GM19099 (cell line): ENCODE data around the gene STK11IP.

Experiments
- POLR2A ChIP-seq: IDR thresholded peaks from 3 replicates; pipeline ENCODE4 v1.6.1; 2011; ENCODE audit warnings: low read depth; ENCODE audit not compliant: insufficient read length; ENCODE audit errors: extremely low read depth

Gene STK11IP

DNA sequence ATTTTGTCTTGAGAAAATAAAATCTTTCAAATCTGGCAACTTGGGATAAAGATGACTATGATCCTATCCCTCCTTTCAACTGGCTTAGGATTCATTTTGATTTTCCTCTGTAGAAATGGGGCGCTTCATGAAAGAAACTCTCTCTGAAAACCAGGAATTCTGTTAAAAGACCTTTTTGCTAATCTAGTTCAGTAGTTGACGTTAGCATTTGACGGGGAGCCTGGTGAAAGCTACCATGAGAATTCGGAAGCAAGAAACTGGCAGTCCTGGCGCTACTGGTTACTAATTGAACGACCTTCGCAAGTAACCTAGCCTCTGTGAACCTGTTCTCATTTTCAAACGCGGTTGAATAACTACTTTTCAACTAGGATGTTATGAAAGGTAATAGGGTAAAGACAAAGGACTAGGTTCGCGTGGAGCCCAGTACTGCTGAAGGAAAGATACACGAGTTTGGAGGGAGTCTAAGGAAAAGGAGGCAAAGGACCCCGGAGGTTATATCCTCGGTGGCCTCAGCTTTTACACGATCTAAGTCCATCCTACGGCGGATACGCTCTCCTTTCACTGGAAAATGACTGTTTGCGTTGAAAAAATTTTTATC is 604 bp upstream of the STK11IP start:
- no peak for TF ChIP-seq POLR2A

DNA sequence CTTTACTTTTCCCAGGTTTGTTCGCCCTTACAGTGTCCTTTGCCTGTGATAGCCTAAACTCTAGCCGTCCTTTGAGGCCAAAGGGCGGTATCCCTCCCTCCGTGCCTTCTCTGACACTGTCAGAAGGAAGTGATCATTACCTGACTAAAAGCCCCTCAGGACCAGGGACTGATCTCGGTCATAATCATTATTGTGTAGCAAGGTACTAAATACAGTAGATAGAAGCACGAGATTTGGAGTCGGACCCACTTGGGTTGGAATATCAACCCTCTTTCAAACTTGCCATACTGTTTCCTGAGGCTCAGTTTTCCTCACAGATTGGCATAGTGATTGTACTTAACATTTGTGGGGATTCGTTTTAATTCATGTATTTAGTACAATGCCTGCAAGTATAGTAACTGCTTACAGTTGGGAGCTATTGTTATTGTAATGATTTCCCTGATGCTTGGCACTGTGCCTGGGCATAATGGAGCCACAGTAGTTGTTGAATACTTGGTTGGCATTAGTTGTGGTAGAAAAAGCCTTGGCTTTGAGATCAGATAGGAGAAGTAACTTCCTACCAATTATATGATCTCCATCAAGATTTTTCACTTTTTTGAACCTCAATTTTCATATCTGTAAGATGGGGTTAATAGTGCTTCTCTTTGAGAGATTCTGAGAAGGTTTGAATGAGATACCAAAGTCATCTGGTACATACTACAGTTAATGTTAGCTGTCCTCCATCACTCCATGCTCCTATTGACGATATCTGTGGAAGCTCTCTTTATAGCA is 836 bp downstream of the STK11IP start:
- TF ChIP-seq POLR2A: no peak

DNA sequence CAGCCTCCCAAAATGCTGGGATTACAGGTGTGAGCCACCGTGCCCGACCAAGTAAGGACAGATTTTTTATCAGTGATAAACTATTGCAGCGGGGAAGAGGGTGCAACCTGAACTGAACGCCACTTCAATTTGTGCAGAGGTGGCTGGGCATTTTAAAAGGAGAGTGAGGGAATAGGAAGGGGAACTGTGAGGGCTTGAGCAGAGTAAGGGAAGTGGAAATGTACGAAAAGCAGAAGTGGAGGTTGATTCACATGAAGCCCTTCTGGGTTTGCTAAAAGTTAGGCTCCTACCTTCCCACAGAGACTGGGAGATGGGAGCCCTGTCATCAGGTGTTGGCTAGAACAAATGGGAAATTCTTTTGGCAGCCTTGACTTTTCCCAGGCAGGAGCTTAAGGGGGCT is 6.1 kb downstream of the STK11IP start:
- no peak for TF ChIP-seq POLR2A

DNA sequence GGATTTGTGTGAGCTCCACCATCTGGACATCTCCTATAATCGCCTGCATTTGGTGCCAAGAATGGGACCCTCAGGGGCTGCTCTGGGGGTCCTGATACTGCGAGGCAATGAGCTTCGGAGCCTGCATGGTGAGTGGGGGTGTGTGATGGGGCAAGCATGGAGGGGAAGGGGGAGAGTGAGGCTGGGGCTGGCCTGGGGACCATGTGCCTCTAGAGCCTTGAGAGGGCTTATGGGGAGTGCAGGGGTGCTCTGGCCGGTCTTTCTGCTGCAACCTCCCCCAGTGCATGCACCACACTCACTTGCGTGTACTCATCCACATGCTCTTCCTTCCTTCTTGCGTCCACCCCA is 7.9 kb downstream of the STK11IP start:
- no peak for TF ChIP-seq POLR2A

DNA sequence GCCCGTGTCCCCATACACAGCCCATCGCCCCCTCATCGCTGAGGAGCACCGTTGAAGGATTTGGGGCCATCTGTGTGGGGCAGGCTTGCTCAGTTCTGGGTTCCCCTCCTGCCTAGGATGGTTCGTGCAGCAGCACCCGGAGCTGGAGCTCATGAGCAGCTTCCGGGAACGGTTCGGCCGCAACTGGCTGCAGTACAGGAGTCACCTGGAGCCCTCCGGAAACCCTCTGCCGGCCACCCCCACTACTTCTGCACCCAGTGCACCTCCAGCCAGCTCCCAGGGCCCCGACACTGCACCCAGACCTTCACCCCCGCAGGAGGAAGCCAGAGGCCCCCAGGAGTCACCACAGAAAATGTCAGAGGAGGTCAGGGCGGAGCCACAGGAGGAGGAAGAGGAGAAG is 10.3 kb downstream of the STK11IP start:
- no peak for TF ChIP-seq POLR2A

DNA sequence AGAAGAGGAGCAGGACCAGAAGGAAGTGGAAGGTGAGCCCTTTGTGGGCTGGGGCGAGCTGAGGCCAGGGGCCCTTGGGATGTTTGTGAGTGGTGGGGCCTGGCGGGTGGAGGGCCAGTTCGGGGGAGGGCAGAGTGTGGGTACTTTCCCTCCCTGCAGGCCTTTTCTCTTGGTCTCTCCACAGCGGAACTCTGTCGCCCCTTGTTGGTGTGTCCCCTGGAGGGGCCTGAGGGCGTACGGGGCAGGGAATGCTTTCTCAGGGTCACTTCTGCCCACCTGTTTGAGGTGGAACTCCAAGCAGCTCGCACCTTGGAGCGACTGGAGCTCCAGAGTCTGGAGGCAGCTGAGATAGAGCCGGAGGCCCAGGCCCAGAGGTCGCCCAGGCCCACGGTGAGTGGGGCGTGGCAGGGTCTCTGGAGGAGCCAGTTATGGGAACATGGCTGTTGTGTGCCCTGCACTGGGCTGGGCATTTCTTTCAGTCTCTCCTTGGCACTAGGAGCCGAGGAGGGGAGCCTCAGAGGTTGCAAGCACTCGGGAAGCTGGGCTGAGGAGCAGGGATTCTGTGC is 10.8 kb downstream of the STK11IP start:
- no peak for TF ChIP-seq POLR2A

DNA sequence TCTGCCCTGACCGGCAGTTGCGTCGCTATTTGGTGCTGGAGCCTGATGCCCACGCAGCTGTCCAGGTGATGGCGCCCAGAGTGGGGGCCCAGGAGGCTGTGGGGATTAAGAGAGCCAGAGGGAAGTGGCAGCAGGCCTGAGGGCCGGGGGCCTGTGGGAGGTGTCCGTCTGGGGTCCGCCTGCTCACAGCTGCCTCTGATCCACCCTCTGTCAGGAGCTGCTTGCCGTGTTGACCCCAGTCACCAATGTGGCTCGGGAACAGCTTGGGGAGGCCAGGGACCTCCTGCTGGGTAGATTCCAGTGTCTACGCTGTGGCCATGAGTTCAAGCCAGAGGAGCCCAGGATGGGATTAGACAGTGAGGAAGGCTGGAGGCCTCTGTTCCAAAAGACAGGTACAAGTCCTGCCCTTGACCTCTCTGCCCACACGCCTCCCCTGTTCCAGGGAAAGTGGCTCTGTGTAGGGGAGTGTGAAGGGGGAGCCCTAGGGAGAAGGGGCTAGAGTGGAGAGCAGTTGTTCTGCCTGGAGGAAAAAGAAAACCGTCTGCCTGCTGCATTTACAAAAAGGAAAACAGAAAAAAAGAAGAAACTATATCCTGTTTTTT is 11.6 kb downstream of the STK11IP start:
- no peak for TF ChIP-seq POLR2A

DNA sequence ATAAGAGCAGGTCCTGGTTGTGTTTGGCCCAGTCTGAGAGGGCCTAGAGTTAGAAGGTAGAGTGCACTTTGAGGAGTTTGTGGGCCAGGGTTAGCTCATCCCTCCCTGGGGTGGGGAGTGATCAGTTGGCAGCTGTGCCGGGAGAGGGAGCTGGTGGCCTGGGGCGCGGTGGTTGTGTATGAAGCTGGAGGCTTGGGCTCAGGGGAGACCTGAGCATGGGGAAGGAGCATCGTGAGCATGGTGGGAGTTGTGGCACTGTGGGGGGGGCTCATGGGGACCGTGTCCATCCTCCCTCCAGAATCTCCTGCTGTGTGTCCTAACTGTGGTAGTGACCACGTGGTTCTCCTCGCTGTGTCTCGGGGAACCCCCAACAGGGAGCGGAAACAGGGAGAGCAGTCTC is 13.6 kb downstream of the STK11IP start:
- no peak for TF ChIP-seq POLR2A

DNA sequence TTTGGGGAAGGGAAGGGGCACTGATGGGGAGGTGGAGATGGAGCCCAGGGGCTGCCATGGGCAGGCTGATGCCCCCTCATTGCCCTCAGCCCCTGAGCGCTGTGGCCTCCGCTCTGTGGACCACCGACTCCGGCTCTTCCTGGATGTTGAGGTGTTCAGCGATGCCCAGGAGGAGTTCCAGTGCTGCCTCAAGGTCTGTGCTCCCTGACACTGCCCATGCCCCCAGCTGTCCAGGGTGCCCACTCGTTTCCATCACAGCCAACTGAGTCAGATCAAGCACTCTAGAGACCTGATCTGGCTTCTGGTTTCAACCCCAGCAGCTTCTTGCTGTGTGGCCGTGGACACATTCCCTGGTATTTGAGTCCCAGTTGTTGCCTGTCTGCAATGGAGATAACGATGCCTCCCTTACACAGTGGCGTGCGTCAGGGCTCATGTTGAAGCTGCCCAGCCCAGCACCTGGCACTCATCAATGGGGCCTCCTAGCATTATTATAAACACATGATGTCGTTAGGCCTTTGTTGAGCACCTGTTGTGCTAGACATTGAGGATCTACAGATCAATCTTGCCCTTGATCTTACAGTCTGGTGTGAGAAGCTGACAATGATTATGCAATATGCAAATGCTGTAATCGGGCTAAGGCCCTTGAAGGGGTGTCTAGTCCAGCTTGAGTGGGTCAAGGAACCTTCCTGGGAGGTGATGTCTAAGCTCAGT is 14.4 kb downstream of the STK11IP start:
- TF ChIP-seq POLR2A: no peak

DNA sequence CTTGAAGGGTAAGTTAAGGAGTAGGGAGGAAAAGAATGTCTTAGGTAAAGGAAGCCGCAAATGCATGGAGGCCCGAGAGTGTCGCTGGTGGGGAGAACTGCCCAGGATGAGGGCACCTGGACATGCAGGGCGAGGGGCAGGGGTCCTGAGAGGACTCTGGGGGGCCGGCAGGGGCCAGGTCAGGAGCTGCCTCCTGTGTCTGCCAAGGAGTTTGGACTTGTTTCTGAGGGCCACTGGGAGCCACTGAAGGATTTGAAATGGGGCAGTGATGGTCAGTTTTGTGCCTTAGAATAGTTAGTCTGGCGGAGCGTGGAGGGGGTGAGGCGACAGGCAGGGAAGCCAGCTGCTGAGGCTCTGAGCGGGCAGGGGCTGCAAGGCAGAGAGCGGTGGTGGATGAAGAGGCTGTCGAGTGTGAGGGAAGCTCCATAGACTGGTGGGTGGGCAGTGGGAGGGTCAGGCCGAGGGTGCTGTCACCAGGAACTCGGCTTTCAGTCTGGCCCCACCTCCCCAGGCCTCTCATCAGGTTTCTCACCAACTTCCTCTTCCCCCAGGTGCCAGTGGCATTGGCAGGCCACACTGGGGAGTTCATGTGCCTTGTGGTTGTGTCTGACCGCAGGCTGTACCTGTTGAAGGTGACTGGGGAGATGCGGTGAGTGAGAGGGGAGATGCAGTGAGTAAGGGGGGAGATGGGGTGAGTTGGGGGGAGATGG is 15.1 kb downstream of the STK11IP start:
- TF ChIP-seq POLR2A: no peak

DNA sequence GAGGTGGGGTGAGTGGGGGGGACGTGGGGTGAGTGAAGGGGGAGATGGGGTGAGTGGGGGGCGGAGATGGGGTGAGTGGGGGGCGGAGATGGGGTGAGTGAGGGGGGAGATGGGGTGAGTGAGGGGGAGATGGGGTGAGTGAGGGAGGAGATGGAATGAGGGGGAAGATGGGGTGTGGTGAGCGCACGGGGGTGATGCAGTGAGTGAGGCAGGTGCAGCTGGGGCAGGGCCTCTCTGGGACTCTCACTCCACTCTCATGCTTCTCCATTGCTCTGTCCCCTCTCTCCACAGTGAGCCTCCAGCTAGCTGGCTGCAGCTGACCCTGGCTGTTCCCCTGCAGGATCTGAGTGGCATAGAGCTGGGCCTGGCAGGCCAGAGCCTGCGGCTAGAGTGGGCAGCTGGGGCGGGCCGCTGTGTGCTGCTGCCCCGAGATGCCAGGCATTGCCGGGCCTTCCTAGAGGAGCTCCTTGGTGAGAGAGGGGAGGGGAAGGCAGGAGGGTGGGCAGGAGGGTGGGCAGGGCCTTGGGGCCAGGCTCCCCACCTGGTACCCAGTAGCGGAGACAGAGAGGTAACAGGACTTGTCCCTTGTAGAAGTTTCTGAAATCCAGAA is 15.9 kb downstream of the STK11IP start:
- no peak for TF ChIP-seq POLR2A

DNA sequence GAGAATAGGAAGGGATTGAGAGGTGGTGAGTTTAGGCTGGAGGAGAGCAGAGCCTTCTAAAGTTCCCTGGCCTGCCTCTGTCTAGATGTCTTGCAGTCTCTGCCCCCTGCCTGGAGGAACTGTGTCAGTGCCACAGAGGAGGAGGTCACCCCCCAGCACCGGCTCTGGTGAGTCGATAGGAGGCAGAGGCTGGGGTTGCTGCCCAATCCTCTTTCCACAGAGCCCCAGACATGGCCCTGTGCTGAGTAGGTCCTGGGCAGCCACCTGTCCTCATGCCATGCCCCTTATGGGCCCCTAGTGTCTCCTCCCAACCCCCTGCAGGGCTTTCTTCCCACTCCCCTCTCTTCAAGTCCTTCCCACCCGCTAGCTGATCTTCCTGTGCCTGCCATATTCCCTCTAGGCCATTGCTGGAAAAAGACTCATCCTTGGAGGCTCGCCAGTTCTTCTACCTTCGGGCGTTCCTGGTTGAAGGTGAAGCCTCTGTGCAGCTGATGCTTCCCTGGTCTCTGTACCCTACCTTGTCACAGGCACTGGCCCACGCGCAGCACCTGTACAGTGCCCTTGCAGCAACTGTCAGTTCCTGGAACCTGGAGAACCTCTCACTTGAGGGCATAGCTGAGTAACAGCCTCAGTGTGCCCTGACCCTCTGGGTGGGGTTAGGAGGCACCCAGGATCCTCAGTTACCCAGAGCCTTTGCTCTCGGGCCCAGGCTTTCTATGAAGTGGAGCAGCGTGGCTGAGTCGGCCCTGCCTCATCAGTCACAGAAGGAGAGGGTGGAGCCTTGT is 16.6 kb downstream of the STK11IP start:
- no peak for TF ChIP-seq POLR2A

DNA sequence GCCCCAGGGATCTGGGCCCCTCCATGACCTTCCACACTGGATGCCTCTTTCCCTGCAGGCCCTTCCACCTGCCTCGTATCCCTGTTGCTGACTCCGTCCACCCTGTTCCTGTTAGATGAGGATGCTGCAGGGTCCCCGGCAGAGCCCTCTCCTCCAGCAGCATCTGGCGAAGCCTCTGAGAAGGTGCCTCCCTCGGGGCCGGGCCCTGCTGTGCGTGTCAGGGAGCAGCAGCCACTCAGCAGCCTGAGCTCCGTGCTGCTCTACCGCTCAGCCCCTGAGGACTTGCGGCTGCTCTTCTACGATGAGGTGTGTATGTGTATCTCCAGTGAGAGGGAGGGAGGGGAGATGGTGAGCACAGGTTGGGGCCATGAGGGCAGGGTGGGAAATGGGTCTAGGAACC is 17.4 kb downstream of the STK11IP start:
- no peak for TF ChIP-seq POLR2A

DNA sequence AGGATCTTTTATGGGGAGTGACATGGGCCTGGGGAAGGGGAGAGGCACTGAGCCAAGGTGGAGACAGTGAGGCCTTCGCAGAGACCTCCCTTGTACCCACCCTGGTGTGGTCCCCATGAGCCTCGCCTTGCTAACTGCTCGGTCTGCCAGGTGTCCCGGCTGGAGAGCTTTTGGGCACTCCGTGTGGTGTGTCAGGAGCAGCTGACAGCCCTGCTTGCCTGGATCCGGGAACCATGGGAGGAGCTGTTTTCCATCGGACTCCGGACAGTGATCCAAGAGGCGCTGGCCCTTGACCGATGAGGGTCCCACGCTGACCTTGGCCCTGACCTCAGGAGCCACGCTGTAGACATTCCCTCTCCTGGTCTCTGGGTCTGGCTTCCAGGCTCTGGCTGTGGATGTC is 18.2 kb downstream of the STK11IP start:
- TF ChIP-seq POLR2A: no peak
